IPS-NIHi7 (cell line): Measurements from ENCODE around the gene FAT4.
A peak's percentile ranks its signal among the peaks of the same experiment; 100 is the strongest.

ENCODE experiments used
- DNase-seq: peaks from one replicate; pipeline ENCODE4 v3.0.0; 2012; ENCODE audit warnings: mixed read lengths; ENCODE audit errors: extremely low spot score

Gene FAT4, protein sequence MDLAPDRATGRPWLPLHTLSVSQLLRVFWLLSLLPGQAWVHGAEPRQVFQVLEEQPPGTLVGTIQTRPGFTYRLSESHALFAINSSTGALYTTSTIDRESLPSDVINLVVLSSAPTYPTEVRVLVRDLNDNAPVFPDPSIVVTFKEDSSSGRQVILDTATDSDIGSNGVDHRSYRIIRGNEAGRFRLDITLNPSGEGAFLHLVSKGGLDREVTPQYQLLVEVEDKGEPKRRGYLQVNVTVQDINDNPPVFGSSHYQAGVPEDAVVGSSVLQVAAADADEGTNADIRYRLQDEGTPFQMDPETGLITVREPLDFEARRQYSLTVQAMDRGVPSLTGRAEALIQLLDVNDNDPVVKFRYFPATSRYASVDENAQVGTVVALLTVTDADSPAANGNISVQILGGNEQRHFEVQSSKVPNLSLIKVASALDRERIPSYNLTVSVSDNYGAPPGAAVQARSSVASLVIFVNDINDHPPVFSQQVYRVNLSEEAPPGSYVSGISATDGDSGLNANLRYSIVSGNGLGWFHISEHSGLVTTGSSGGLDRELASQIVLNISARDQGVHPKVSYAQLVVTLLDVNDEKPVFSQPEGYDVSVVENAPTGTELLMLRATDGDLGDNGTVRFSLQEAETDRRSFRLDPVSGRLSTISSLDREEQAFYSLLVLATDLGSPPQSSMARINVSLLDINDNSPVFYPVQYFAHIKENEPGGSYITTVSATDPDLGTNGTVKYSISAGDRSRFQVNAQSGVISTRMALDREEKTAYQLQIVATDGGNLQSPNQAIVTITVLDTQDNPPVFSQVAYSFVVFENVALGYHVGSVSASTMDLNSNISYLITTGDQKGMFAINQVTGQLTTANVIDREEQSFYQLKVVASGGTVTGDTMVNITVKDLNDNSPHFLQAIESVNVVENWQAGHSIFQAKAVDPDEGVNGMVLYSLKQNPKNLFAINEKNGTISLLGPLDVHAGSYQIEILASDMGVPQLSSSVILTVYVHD (N-terminal part only)

DNA sequence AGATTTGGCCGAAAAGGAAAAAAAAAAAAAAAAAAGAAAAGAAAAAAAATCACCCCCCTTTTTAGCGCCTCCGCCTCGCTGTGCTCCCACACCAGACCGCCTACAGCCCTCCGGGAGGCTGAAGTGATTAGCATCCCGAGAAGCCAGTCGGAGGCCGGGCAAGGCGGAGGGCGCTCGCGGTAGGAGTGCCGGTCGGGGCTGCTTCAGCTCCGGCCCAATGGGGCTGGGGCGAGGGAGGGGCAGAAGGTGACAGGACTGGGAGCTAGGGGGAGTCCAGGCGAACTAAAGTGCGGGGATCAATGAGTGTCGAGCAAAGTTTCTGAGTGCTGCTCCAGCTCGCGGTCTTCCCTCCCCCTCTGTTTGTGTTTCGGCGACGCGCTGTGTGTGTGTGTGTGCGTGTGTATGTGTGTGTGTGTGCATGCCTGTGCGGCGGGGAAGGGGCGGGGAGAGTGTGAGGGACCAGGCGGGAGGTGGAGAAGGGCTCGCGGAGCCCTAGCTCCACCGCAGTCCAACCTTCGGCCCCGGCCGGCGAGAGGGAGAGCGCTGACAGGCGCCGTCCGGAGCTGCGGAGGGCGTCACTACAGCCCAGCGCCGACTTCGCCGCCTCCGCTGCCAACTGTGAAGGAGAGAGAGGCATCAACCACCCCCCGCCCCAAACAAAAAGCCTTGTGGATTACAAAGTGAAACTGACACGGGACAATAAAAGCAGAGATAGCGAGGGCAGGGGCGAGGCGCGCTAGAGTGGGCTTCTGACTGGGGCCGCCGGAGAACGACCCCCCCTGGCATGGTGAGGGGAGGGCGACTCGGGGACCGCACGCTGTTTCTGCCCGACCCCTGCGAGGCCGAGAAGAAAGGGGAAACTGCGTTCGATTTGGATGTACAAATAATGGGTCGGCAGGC, at the start of gene FAT4:
TSS of gene FAT4 (plus strand) at position 280 of the 900 bp plus-strand sequence. CDS start 1,457 bp downstream, outside the sequence.
- peak; percentile 85 for DNase-seq

DNA sequence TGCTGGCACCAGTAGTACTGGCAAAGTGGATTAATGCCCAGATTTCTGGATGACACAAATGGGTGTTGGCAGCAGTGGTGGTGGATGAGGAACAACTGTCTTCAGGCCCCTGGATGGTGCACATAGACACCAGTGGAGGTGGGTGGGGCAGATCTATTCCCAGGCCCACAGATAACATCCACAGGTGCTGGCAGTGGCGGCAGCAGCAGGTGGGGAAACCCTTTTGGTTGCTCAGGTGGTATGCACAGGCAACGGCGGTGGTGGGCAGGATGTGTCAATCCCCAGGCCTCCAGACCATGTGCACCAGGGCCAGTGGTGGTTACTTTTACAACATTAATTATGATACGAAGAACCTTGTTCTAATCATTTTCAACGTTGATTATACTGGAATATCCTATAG, 48.9 kb upstream of the FAT4 start:
- DNase-seq: no peak

DNA sequence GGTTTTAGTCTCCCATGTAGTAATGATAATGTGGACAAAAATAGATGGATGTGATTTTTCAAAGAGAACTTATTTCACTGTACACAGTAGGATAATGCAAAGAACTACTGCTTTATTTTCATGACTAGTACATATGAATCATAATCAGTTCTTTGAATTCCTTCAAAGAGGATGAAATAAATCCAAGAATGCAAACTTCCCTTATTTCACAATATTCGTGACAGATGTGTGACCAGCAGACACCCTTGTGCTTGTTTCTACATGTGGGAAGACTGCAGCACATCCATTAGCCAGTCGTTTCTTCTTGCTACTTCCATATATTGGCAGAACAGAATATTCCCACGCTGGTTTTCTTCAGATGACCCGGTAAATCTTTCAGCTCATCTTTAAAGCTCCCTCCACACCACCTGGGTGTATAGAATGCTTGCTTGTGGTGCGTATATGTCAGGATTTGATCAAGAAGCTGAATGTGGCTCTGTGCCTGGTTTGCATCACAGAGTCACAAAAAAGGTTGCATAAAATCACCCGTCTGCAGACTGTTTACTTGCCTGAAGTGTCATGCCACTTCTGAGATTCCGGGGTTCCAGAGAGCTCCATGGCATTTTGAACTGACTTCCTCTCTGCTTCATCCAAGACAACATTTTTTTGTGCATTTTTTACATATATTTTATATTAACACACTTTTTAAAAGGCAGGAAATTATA, 47.7 kb upstream of the FAT4 start:
- no peak for DNase-seq

DNA sequence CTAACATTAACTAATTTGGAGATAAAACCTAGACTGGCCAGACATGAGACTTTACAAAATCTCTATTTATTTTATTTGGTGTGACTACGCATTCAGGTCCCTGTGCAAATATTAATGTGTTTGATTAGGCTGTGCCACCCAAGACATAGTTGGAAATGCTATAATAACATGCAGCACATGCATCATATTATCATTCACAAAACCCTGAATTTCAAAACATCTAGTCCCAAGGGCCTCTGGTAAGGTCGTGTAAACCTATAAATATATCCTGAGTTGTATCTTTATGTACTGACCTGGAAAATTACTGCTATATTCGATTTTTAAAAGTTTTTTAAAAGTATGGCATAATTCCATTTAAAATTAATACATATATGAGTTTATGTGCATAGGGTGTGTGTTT, 47.1 kb upstream of the FAT4 start:
- no peak for DNase-seq

DNA sequence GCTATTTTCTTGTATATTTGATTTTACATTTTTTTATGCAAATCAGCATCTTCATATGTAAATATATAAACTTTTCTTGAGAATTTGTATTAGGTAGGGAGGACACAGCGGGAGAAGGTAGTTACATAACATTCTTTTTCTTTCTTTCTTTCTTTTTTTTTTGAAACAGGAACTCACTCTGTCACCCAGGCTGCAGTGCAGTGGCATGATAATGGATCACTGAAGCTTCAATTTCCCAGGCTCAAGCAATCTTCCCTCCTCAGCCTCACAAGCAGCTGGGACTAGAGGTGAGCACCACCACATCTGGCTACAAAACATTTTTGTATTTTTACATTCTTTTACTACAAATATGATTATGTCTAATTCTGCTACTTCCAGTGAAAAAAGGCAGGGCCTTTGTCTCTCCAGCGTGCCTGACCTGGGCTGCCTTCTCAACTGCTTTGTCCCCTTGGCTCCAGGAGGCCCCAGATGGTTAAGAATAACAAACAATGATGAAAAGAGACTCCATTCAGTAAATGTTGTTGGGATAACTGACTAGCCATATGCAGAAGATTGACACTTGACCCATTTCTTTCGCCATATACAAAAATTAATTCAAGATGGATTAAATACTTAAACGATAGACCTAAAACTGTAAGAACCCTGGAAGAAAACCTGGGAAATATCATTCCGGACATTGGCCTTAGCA, 46.5 kb upstream of the FAT4 start:
- DNase-seq: peak; percentile 11

DNA sequence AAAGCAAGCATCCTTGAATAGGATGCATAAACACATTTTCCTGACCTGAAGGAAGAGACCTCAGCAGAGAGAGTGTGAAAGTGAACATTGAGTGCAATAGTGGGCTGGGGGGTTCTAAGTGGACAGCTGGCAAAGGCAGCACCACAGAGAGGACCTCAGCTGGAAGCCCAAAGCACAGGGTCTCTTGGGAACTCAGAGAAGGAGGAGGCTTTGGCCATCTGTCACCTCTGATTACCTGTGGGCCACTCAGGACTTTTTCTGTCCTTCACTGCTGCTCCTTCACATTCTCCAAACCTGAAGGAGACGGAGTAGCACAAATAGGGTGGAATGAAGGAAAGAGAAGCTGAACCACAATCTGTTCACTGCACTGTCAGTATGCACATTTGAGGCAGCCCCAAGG, 37.9 kb upstream of the FAT4 start:
- no peak for DNase-seq

DNA sequence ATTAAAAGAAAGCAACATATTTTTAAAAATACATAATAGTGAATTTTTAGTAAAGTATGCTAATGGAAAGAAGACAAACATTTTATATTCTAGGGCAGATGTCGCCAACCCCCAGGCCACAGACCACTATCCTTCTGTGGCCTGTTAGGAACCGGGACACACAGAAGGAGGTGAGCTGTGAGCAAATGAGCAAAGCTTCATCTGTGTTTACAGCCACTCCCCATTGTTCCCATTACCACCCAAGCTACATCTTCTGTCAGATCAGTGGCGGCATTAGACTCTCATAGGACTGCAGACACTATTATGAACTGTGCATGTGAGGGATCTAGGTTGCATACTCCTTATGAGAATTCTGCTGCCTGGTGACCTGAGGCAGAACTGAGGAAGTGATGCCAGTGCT, 37.0 kb upstream of the FAT4 start:
- no peak for DNase-seq

DNA sequence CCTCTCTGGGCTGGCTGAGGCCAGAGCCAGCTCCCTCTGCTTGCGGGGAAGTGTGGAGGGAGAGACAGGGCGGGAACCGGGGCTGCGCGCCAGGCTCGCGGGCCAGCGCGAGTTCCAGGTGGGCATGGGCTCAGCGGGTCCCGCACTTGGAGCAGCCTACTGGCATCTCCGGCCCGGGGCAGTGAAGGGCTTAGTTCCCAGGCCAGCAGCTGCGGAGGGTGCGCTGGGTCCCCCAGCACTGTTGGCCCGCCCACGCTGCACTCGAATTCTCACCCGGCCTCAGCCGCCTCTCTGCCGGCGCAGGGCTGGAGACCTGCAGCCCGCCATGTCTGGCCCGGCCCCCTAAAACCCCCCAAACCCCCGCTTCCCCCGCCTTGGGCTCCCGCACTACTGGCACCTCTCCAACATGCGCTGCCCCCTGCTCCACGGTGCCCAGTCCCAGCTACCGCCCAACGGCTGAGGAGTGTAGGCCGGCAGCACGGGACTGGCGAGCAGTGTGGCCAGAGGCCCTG, 33.8 kb upstream of the FAT4 start:
- no peak for DNase-seq

DNA sequence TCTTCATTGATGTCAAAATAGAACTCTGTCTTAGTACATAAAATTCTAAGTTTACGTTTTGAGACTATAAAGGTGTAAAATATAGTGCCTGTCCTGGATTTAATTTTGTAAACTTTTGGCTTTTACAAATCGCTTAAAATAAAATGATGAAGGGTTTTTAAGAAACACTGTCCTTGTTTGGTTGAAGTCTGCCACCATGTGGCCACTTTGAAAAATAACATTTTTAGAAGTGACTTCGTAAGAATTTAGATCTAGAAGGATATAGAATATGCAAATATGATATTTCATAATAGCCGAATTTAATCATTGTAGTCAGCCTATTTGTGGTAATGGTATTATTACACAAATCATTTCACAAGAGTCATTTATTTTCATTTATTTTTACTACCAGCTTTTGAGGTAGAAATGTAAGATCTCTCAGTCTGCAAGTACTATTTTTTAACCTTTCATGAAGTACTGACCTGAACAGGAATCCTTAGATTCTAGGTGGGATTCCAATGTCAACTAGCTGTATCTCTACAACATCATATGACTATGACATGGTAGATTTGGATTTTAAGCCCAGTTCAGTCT, 31.0 kb upstream of the FAT4 start:
- DNase-seq: no peak

DNA sequence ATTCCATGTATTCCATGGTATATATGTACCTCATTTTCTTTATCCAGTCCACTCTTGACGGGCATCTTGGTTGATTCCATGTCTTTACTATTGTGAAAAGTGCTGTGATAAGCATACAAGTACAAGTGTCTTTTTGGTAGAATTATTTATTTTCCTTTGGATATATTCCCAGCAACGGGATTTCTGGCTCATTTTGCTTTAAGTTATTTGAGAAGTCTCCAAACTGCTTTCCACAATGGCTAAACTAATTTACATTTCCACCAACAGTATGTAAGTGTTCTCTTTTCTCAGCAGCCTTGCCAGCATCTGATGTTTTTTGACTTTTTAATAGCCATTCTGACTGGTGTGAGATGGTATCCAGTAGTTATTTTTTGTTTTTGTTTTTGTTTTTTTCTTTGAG, 17.6 kb upstream of the FAT4 start:
- DNase-seq: no peak

DNA sequence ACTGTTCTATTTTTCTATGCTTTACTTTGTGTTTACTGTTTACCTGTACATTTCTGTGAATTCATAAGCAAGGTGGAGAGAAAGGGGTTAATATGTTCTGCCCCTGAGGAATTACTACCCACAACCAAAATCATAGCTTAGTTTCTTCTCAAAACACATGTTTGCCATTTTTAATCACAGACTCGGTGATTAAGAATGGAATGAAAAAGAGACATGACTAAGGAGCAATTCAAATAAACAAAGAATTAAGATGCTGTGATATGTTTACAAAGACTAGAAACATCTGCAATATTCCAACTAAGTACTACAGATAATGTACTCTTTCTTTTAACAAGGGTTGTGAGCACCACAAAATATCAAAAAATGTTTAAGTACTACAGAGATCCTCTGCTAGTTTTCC, 11.7 kb upstream of the FAT4 start:
- no peak for DNase-seq

DNA sequence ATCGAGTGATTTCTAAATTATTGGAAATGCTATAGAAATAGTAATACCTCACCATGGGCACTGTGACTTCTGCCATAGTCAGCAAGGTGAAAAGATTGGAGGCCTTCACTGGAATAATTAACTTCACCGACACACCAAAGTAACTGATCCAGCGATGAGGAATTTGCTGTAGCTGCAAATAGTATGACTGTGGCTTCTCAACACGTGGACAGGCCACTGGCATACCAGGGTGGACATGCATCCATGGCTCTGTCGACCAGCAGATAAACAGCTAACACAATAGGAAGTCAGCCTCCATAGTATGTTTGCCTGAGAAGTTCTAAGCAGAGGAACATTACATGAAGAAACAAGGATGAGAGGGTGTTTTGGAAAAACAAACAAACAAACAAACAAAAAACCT, 10.9 kb upstream of the FAT4 start:
- DNase-seq: no peak

DNA sequence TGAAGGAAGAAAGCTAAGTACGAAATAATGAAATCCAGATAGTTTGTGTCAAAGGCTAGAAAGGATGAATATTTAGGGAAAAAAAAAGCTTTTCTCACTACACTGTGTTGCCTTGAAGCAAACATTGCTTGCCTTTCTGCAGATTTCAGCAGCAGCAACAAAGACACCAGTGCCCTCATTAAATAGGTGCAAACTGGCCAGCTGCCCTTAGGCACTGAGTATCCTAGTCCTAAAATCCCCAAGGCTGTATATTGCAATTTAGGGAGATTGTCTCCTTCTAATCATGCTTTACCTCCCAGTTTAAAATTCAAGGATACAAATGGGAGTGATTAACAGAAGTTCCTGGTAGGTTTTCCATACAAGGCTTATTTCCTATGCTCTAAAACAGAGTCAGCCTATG, 8.6 kb upstream of the FAT4 start:
- no peak for DNase-seq

DNA sequence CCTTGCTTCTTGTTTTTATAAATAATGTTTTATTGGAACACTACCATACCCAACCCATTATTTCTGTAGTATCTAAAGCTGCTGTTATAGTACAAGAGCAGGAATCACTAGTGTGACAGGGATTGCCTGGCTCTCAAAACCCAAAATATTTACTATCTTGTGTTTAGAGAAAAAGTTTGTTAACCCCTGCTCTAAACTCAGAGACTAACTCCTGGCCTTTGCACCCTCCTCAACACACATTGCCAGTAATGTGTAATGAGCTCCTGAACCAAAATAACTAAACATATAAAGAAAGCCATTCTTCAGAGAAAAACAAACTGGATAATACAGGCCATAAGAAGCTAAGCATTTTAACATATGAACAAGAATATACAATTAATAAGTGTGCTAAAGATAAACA, 8.2 kb upstream of the FAT4 start:
- DNase-seq: no peak

DNA sequence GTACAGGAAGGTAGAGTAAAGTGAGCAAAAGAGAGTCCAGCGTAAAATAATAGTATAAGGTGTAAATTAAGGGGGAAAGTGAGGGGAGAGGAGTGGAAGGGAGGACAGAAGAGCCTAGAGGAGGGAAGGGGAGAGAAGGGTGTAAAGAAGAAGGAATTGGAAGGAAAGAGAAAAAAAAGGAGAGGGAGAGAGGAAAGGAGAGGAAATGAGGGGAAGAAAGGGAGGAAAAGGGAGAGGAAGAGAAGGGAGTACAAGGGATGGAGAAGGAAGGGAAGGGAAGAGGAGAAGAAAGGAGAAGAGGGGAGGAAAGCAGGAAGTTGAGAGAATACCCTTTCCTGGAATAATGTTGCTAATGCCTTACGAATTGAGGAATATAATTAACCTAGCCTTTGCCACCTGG, 3.3 kb upstream of the FAT4 start:
- DNase-seq: no peak

DNA sequence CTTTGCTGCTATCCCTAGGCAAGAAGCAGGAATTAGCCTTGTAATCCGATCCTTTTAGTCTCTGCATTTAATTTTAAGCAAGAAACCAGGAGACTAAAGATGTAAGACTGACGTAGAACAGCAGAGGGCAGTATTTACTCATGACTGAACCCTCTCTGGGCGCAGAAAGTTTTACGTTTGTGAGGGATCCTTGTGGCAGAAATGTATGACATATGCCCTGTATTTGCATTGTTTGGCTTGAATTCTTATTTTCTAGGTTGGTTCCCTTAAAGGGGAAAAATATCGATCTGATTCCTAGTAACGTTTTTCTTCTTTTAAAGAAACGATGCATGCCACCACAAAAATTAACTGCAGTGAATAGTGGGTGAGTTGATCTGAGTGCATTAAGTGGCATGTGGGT, 1.3 kb upstream of the FAT4 start:
- DNase-seq: peak; percentile 30

DNA sequence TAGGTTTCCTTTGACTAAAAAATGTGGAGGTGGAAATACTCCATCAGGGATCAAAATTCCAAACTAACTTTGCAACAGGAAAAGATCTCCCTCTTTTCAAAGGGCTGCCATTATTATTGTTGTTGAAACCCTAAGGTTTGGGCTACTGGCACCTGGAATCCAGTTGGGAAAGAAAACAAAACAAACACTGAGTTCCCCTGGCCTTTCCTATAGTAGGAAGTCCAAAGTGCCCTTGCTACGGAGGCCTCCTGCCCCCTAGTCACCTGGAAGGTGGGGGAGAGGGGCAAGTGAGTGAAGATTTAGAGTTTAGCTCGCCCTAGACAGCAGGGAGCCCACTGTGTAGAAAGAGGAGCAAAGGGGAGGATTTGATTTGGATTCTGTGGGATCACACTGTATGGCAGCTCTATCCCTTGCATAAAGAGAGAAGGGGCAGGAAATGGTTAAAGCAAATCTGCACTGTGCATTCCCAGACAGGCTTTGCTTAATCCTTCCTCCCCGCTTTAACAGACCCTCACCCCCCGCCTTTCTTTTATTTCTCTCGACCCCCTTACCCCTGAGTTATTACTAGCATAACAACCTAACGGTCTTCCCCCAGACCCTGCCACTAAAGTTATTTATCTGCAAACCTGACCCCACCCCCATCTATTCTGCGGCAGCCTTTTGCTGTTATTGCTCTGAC, 627 bp upstream of the FAT4 start:
- no peak for DNase-seq

DNA sequence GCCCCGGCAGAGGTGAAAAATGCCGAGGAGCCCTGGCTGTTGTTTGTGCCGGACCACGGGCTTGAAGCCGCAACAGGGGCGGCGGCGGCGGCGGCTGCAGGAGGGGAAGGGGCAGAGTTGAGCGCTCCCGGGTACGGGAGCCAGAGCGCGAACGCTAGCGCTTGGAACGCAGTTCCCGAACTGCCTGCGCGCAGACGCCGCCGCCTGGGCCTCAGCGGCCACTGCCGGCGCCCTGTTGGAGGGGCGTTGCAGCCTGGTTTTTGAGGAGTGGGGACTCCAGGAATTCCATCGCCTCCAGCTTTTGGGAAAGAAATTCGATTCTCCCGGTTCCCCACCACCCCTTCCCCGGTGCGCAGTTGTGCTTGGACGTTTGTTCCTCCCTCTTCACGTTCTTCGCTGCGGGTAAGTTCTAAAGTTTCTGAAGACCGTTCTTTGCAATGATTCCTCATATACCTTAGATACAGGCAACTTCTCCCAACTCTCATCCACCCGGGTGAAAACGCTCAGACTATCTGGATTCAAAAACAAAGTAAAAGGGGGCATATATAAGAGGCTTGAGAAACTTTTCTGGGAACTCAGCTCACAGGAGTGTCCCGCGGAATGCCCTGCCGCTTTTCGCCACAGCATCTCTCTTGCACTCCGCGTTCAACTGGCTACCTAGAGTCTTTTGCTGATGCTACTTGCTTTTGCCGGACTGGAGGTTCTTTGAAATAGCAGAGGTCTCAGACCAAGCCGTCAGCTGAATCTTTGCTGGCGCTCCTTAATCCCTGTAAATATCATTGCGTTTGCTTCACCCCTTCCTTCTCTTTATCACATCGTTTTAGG, 1.0 kb downstream of the FAT4 start:
- DNase-seq: peak; percentile 50
